ENCODE results near the gene EHD2. TPM values are rescaled to one million over a fixed set of nuclear protein-coding genes. Genes with fewer than 3 reads are reported as not detected.
"Not testable (repeated sequence)": the region's sequence is repeated elsewhere in the genome, so short reads cannot be mapped to it uniquely, and the experiment has no call there.

The EHD2 gene
- total RNA-seq, 1 experiment from 2014 or later: 9.7 TPM

GRCh38 chr19:47714855-47715254 is 1.6 kb downstream of the EHD2 start:
- DNase-seq (ENCODE audit: low read depth): not testable (repeated sequence)

GRCh38 chr19:47716270-47716937 is 3.2 kb downstream of the EHD2 start:
- no peak for DNase-seq (ENCODE audit: low read depth)

- not testable (repeated sequence) for DNase-seq (ENCODE audit: low read depth)
These were observed 5.3 kb downstream of the EHD2 start for GRCh38 chr19:47718415-47719046.

- DNase-seq (ENCODE audit: low read depth): peak; percentile 92
These were observed 6.0 kb downstream of the EHD2 start for GRCh38 chr19:47719047-47719859.

GRCh38 chr19:47720669-47721422 is 7.6 kb downstream of the EHD2 start:
- DNase-seq (ENCODE audit: low read depth): no peak

- peak; percentile 89 for DNase-seq (ENCODE audit: low read depth)
These were observed 10.3 kb downstream of the EHD2 start for GRCh38 chr19:47723581-47723940.

- no peak for DNase-seq (ENCODE audit: low read depth)
These were observed 12.7 kb downstream of the EHD2 start for GRCh38 chr19:47725759-47726401.

- peak; percentile 34 for DNase-seq (ENCODE audit: low read depth)
These were observed 13.2 kb downstream of the EHD2 start for GRCh38 chr19:47726467-47726866.

- not testable (repeated sequence) for DNase-seq (ENCODE audit: low read depth)
These were observed 15.1 kb downstream of the EHD2 start for GRCh38 chr19:47728295-47728694.

- DNase-seq (ENCODE audit: low read depth): peak; percentile 94
These were observed 16.2 kb downstream of the EHD2 start for GRCh38 chr19:47729468-47729798.

- DNase-seq (ENCODE audit: low read depth): no peak
These were observed 16.7 kb downstream of the EHD2 start for GRCh38 chr19:47729799-47730520.

- DNase-seq (ENCODE audit: low read depth): no peak
These were observed 17.3 kb downstream of the EHD2 start for GRCh38 chr19:47730521-47730889.

- no peak for DNase-seq (ENCODE audit: low read depth)
These were observed 17.7 kb downstream of the EHD2 start for GRCh38 chr19:47730910-47731309.

- no peak for DNase-seq (ENCODE audit: low read depth)
These were observed 21.9 kb downstream of the EHD2 start for GRCh38 chr19:47735131-47735530.

GRCh38 chr19:47740866-47741519 is 27.8 kb downstream of the EHD2 start:
- DNase-seq (ENCODE audit: low read depth): no peak

- no peak for DNase-seq (ENCODE audit: low read depth)
These were observed 28.4 kb downstream of the EHD2 start for GRCh38 chr19:47741544-47742140.

GRCh38 chr19:47742634-47743033 is 29.4 kb downstream of the EHD2 start:
- DNase-seq (ENCODE audit: low read depth): no peak

GRCh38 chr19:47745010-47745901 is 32.0 kb downstream of the EHD2 start, which contains the start of gene NOP53:
TSS of gene NOP53 (plus strand) at chr19:47745546. CDS start at chr19:47745560, 14 bp downstream.
- peak; percentile 97 for DNase-seq (ENCODE audit: low read depth)

- DNase-seq (ENCODE audit: low read depth): not testable (repeated sequence)
These were observed 32.9 kb downstream of the EHD2 start for GRCh38 chr19:47746129-47746528.

Data from Daoy (cell line).